Measurements from ENCODE around the gene WLS.

Gene WLS

GRCh38 chr1:68131261-68131660 lies 101.1 kb downstream of the WLS start:
- DNase-seq (ENCODE audit: low spot score) = no peak

GRCh38 chr1:68129536-68130250 lies 102.6 kb downstream of the WLS start:
- DNase-seq (ENCODE audit: low spot score) = no peak

GRCh38 chr1:68128820-68129219 lies 103.5 kb downstream of the WLS start:
- no peak for DNase-seq (ENCODE audit: low spot score)

DNA sequence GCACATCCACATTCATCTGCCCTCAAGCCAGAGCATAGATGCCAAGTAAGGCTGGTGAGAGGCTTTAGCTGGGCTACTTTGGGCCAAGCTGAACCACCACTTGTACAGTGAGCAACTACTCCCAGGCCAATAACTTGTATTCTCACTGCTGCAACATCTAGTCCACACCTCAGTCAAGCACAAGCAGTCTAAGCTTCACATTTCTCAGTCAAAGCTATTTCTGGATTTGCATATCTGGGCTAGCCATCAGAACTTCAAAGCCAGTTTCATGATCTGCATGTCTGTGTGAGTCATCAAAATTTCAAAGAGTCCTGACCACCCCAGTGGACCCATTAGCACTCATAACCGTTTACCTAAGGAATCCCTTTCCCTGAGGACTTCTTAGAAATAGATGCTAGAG lies 104.2 kb downstream of the WLS start:
- DNase-seq (ENCODE audit: low spot score) = no peak

DNA sequence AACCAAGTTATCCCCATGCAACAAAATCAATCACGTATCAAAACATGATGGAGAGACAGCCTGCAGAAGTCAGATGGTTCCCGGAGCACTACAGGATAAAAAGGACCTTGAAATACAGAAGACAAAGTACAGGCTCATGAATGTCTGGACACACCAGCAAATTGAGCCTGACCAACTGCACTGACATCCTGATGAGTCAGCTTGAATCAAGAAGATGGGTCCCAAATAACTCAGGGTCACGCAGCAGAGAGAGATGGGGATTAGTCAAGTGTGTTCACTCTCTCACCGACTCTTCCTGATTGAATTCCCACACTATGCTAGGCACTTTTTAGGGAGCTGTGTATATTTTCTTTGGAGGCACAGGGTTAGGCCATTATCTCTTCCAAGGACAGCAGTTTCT lies 110.8 kb downstream of the WLS start:
- DNase-seq (ENCODE audit: low spot score) = no peak

- peak; percentile 61 for DNase-seq (ENCODE audit: low spot score)
Observed at GRCh38 chr1:68120136-68120791, 112.1 kb downstream of the WLS start.

DNA sequence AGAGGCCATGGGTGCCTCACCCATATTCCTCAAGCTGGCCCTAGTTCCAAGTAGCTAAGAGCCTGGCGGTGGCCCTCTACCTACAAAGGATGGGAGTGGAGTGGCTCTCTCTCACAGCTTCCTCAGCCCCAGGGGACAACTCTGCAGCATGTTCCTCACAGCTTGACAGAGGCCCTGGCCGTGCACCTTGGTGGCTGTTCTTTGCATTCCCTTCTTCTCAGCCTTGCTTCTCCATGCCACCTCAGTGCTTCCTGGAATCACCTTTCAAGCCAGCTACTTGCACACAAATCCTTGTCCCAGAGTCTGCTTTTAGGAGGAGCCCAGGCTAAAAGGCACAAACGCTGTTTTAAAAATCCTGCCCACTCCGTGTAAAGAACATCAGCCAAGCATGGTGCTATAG lies 112.9 kb downstream of the WLS start:
- no peak for DNase-seq (ENCODE audit: low spot score)

DNA sequence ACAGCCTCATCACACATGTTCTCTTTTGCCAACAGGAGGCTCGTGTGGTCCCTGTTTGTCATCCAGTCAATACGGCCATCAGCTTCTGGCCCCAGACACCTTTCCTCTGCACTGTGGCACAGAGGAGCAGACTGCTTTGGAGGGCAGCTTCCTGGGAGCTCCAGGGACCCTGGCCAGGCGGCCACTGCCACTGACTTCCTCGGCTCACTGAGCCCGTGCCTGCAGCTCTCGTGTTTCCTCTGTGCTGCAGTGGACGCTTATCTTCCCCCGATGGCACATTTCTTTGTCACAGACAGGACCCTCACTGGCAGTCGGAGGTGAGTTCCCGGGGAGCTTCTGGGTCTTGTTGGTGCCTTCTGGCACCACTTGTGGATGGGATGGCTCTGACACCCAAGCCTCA lies 114.9 kb downstream of the WLS start:
- DNase-seq (ENCODE audit: low spot score) = no peak

GRCh38 chr1:68116643-68117235 lies 115.6 kb downstream of the WLS start:
- DNase-seq (ENCODE audit: low spot score) = peak; percentile 51

DNA sequence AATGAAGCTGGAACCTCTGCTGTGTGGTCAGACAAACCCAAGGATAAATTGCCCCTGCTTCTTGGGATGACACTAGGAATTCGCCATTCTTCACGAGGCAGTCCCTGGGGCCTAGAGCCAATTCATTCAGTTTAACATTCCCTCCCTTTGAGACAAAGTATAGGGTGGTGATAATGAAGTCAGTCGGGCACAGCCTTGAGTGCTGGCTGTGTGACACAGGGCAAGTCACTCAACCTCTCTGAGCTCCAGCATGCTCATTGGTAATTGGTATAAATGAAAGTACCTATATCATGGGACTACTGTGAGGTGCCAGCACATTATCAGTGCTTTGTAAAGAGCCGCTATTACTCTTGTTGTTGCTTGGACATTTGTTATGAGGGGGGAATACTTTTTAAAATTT lies 117.0 kb downstream of the WLS start:
- DNase-seq (ENCODE audit: low spot score) = no peak

DNA sequence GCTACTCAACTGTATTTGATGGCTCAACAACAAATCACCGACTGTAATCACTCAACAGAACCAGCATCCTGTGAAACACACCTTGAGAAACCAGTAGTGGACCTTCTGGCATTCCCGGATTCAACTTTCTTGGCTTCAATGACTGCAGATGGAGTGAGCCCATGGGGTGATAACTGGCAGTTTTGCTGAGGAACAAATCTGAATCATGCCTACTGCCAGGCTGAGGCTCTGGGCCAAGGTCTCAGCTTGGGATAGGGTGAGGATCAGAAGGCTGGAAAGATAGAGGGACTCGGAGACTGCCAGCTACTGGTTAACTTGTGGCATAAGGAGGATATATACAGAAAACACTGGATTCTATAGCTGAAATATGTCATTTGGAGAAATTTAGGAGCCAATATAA lies 118.4 kb downstream of the WLS start:
- DNase-seq (ENCODE audit: low spot score) = no peak

DNA sequence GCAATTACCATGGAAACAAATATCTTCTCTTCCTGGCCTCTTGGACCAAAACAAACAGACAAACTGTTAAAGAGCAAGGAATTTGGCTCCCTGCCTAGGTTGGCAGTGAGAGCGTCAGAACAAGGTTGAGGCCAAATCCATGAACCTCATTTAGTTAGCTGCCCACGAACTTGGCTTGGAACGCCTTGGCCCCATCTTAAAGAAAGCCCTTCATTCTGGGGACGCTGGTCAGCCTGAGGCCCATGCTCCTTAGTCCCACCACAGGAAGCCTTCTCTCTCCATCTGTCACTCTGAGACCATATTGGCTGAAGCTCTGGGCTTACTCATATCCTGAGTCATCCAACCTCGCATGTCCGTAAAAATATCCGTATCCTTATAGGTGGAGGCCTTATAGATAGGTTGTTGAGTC lies 119.5 kb downstream of the WLS start:
- DNase-seq (ENCODE audit: low spot score) = no peak

- no peak for DNase-seq (ENCODE audit: low spot score)
Observed at GRCh38 chr1:68111519-68112436, 120.5 kb downstream of the WLS start.

- no peak for DNase-seq (ENCODE audit: low spot score)
Observed at GRCh38 chr1:68107771-68108170, 124.6 kb downstream of the WLS start.

- no peak for DNase-seq (ENCODE audit: low spot score)
Observed at GRCh38 chr1:68103884-68104554, 128.3 kb downstream of the WLS start.

DNA sequence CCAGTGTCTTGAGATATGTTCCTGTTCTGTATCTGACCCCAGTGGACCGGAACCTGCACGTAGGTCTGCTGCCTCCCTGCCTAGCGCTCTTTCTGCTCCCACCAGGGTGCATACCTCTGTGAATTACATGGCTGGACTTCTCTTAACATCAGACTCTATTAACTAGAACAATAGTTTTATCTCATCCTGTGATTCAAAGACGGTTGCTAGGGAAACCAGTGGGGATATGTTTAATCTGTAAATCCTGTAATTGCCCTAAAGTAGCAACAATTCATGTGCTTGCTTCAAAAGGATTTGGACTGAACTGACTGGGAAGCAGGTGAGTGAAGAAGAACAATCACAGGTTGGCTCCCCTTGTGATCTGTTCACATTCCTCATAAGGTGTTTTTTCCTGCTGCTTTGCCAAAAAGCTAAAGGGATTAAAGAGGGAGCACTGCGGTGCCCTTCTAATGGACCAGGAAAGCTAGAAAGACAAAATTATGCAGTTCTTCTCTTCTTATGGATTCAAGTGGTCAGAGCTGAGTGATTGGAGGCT lies 129.2 kb downstream of the WLS start:
- no peak for DNase-seq (ENCODE audit: low spot score)

- DNase-seq (ENCODE audit: low spot score) = no peak
Observed at GRCh38 chr1:68101829-68102228, 130.5 kb downstream of the WLS start.

DNA sequence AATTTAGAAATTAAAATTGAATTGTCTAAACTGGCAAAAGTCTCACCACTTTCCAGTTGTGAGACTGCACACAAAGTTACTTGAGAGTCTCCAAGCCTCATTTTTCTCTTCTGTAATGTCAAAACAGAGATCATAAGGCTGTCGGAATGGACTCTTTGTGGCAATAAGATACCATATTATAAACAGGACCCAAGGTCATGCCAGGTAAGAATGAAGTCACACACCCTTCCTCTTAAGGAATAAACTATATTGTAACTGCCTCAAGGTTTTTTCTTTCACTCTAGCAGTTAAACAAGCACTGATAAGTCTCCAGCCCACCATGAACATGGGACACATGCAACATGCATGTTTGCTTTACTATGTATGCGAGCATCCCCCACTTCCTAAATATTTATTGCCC lies 131.8 kb downstream of the WLS start:
- DNase-seq (ENCODE audit: low spot score) = no peak

DNA sequence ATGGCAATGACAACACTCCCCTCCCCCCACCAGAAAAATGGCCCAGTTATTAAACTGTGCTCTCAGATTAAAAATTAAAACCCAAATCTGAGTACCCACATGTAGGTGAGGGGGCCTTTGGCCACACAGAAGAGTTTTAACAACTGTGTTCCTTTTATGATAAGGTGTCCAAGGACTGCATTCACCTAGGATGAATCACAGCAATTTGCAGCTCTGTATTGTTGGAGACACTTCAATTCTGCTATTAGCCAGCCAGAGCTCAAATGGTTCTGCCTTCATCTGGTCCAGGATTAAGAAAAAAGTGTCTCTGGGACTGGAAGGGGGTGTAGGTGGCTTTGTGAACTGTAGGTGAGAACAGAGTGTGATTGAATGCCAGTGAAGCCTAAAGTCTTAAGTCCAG lies 138.6 kb downstream of the WLS start:
- no peak for DNase-seq (ENCODE audit: low spot score)

- DNase-seq (ENCODE audit: low spot score) = no peak
Observed at GRCh38 chr1:68087184-68087583, 145.1 kb downstream of the WLS start.

GRCh38 chr1:68085752-68086151 lies 146.6 kb downstream of the WLS start:
- no peak for DNase-seq (ENCODE audit: low spot score)

- no peak for DNase-seq (ENCODE audit: low spot score)
Observed at GRCh38 chr1:68083686-68084085, 148.6 kb downstream of the WLS start.

Data from hematopoietic multipotent progenitor cell treated with erythropoietin and hydrocortisone succinate and interleukin-3 and kit ligand, for 17 days (in vitro differentiated cells).